Retinal pigment epithelial cell (primary cell): ENCODE results near the gene KIF23.

Source experiments
- DNase-seq: peaks from one replicate; pipeline ENCODE4 v3.0.0-alpha.2; 2010; ENCODE audit warnings: low read depth
- H3K4me3 ChIP-seq: 2 replicates; pipeline ENCODE4 v1.5.1; 2011; ENCODE audit warnings: mild to moderate bottlenecking, low read length, control low read depth, moderate library complexity
- CTCF ChIP-seq: conservative IDR thresholded peaks from 2 replicates; pipeline ENCODE4 v1.5.1; 2011; ENCODE audit warnings: low read depth, low read length, control low read depth, inconsistent platforms

The KIF23 gene

GRCh38 chr15:69413822-69414700, at the start of gene KIF23:
Gene KIF23, plus strand, starts transcription at chr15:69414349. Its CDS starts 117 bp downstream, at chr15:69414466.
- H3K4me3 ChIP-seq = peak within 1 kb of the TSS; percentile 80
- TF ChIP-seq CTCF = no peak
- DNase-seq = peak; percentile 72

- H3K4me3 ChIP-seq = no peak overlapping the region
- DNase-seq = no peak
- no peak for TF ChIP-seq CTCF
Measured at GRCh38 chr15:69367236-69367635, 46.9 kb upstream of the KIF23 start.

- DNase-seq = no peak
- no peak for TF ChIP-seq CTCF
- H3K4me3 ChIP-seq = no peak overlapping the region
Measured at GRCh38 chr15:69369631-69370030, 44.5 kb upstream of the KIF23 start.

- no peak overlapping the region for H3K4me3 ChIP-seq
- no peak for DNase-seq
Measured at GRCh38 chr15:69373406-69373805, 40.7 kb upstream of the KIF23 start.

GRCh38 chr15:69375151-69375790, 38.9 kb upstream of the KIF23 start:
- no peak overlapping the region for H3K4me3 ChIP-seq
- TF ChIP-seq CTCF = no peak
- DNase-seq = no peak

More at GRCh38 chr15:69373406-69373805, 40.7 kb upstream of the KIF23 start:
- no peak for TF ChIP-seq CTCF

- no peak for TF ChIP-seq CTCF
- H3K4me3 ChIP-seq = no peak overlapping the region
- no peak for DNase-seq
Measured at GRCh38 chr15:69377216-69377970, 36.8 kb upstream of the KIF23 start.
